ENCODE data around the gene TCIRG1.

The TCIRG1 gene

GRCh38 chr11:68040101-68040956, 1.5 kb downstream of the TCIRG1 start:
- peak; percentile 94 for DNase-seq (ENCODE audit: low read depth)
- TF ChIP-seq MYC (IDR thresholded peaks at IDR 0.05; ENCODE audit: low read depth, low read length) (no peak), POLR2A (IDR thresholded peaks at IDR 0.05; ENCODE audit: extremely low read depth, insufficient read length) (no peak)
- TF ChIP-seq, protein P1, sequence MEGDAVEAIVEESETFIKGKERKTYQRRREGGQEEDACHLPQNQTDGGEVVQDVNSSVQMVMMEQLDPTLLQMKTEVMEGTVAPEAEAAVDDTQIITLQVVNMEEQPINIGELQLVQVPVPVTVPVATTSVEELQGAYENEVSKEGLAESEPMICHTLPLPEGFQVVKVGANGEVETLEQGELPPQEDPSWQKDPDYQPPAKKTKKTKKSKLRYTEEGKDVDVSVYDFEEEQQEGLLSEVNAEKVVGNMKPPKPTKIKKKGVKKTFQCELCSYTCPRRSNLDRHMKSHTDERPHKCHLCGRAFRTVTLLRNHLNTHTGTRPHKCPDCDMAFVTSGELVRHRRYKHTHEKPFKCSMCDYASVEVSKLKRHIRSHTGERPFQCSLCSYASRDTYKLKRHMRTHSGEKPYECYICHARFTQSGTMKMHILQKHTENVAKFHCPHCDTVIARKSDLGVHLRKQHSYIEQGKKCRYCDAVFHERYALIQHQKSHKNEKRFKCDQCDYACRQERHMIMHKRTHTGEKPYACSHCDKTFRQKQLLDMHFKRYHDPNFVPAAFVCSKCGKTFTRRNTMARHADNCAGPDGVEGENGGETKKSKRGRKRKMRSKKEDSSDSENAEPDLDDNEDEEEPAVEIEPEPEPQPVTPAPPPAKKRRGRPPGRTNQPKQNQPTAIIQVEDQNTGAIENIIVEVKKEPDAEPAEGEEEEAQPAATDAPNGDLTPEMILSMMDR (IDR thresholded peaks at IDR 0.05; ENCODE audit: low read depth, low read length), result no peak
- TF ChIP-seq, protein P2, sequence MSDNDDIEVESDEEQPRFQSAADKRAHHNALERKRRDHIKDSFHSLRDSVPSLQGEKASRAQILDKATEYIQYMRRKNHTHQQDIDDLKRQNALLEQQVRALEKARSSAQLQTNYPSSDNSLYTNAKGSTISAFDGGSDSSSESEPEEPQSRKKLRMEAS (IDR thresholded peaks at IDR 0.05; ENCODE audit: low read depth, low read length), result no peak; the same call in 1 of the 2 replicates
- peak overlapping the region; percentile 89 for H3K4me3 ChIP-seq (ENCODE audit: low read depth, low read length)

DNA sequence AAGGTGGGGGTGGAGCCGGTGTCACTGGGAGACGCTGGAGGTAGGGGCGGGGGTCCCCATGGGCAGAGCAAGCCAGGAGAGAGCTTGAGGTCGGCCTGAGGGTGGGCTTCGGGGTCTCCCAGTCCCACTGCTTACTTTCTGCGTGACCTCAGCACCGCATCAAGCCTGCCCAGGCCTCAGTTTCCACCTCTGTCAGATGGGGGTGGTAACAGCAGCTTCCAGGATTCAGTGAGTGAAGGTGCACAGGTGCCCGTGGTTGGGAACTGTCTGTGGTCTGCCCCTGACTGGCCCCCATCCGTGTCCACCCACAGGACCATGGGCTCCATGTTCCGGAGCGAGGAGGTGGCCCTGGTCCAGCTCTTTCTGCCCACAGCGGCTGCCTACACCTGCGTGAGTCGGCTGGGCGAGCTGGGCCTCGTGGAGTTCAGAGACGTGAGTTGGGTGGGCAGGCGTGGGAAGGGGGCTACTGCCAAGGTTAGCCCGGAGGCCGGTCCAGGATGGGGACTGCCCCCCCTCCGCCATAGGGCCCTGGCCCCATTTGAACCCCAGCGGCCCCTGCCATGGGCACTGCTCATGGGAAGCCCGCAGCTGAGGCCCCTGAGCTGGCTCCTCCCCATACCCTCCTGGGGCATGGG, 2.2 kb downstream of the TCIRG1 start:
- H3K4me3 ChIP-seq (ENCODE audit: low read depth, low read length), result peak overlapping the region; percentile 89
- DNase-seq (ENCODE audit: low read depth), result no peak
- TF ChIP-seq, protein P2 (IDR thresholded peaks at IDR 0.05; ENCODE audit: low read depth, low read length), result no peak; the same call in 1 of the 2 replicates
- TF ChIP-seq POLR2A (IDR thresholded peaks at IDR 0.05; ENCODE audit: extremely low read depth, insufficient read length) (no peak), MYC (IDR thresholded peaks at IDR 0.05; ENCODE audit: low read depth, low read length) (no peak)
- TF ChIP-seq, protein P1 (IDR thresholded peaks at IDR 0.05; ENCODE audit: low read depth, low read length), result no peak

- peak; percentile 51 for DNase-seq (ENCODE audit: low read depth)
- TF ChIP-seq POLR2A (IDR thresholded peaks at IDR 0.05; ENCODE audit: extremely low read depth, insufficient read length) (no peak), MYC (IDR thresholded peaks at IDR 0.05; ENCODE audit: low read depth, low read length) (no peak)
- TF ChIP-seq, protein P1 (IDR thresholded peaks at IDR 0.05; ENCODE audit: low read depth, low read length), result no peak
- TF ChIP-seq, protein P2 (IDR thresholded peaks at IDR 0.05; ENCODE audit: low read depth, low read length), result no peak
- H3K4me3 ChIP-seq (ENCODE audit: low read depth, low read length), result peak overlapping the region; percentile 34
These were observed 2.9 kb downstream of the TCIRG1 start for GRCh38 chr11:68041617-68042218.

DNA sequence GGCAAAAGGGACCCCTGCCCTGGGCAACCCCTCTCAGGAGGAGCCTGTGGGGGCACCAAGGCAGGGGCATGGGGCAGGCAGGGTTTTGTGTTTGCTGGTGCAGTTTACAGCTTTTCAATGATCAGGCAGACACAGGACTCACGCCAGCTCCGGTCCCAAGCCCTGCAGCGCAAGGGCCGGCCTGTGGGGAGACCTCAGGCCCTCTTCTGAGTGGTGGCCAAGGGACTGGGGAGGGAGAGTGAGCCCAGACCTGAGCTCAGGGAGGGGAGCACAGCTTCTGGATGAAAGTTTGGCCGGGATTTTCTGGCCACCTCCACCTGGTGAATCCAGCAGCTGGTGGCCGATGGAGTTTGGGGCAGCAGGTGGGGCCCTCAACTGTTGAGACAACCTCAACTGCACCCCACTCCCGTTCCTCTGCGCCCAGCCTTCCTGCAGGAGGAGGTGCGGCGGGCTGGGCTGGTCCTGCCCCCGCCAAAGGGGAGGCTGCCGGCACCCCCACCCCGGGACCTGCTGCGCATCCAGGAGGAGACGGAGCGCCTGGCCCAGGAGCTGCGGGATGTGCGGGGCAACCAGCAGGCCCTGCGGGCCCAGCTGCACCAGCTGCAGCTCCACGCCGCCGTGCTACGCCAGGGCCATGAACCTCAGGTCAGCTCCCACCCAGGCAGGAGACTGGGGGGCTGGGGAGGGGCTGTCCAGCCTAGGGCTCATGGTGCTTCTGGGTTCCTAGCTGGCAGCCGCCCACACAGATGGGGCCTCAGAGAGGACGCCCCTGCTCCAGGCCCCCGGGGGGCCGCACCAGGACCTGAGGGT, 3.6 kb downstream of the TCIRG1 start:
- peak overlapping the region; percentile 32 for H3K4me3 ChIP-seq (ENCODE audit: low read depth, low read length)
- TF ChIP-seq, protein P2 (IDR thresholded peaks at IDR 0.05; ENCODE audit: low read depth, low read length), result no peak
- TF ChIP-seq POLR2A (IDR thresholded peaks at IDR 0.05; ENCODE audit: extremely low read depth, insufficient read length) (no peak), MYC (IDR thresholded peaks at IDR 0.05; ENCODE audit: low read depth, low read length) (no peak)
- TF ChIP-seq, protein P1 (IDR thresholded peaks at IDR 0.05; ENCODE audit: low read depth, low read length), result no peak
- DNase-seq (ENCODE audit: low read depth), result no peak

DNA sequence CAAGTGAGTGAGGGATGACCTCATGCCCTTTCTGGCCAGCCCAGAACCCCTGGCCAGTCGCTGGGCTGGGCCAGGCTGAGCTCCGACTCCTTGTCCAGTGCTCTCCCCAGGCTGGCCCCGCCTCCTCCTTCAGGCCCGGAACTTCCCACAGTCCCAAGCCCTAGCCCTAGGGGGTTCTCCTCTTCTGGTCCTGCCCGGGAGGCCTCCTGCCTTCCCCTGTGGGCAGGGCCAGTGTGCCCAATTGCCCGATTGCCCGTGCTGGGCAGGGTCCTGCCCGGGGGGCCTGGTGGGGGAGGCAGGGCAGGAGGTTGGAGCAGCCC, 4.2 kb downstream of the TCIRG1 start:
- peak overlapping the region; percentile 32 for H3K4me3 ChIP-seq (ENCODE audit: low read depth, low read length)
- TF ChIP-seq, protein P2 (IDR thresholded peaks at IDR 0.05; ENCODE audit: low read depth, low read length), result no peak
- TF ChIP-seq, protein P1 (IDR thresholded peaks at IDR 0.05; ENCODE audit: low read depth, low read length), result no peak
- TF ChIP-seq POLR2A (IDR thresholded peaks at IDR 0.05; ENCODE audit: extremely low read depth, insufficient read length), result no peak
- DNase-seq (ENCODE audit: low read depth), result no peak
